Fibroblast of skin of back (primary cell): ENCODE data around the gene ISCA1.
A peak's percentile ranks its signal among the peaks of the same experiment; 100 is the strongest.

Experiments used
- DNase-seq: peaks from one replicate; pipeline ENCODE4 v3.0.0-alpha.2; 2013

ISCA1 gene

GRCh38 chr9:86285261-86285660, 2.9 kb upstream of the ISCA1 start:
- no peak for DNase-seq

- DNase-seq: peak; percentile 82
These were observed 719 bp upstream of the ISCA1 start for GRCh38 chr9:86282979-86283535.

GRCh38 chr9:86281593-86282076, 703 bp downstream of the ISCA1 start:
- DNase-seq: no peak

GRCh38 chr9:86280580-86280979, 1.8 kb downstream of the ISCA1 start:
- no peak for DNase-seq

GRCh38 chr9:86279839-86280238, 2.5 kb downstream of the ISCA1 start:
- DNase-seq: no peak

- no peak for DNase-seq
These were observed 5.3 kb downstream of the ISCA1 start for GRCh38 chr9:86277072-86277471.

- DNase-seq: peak; percentile 13
These were observed 6.4 kb downstream of the ISCA1 start for GRCh38 chr9:86275962-86276361.

GRCh38 chr9:86274821-86275643, 7.3 kb downstream of the ISCA1 start:
- DNase-seq: no peak

- DNase-seq: no peak
These were observed 10.1 kb downstream of the ISCA1 start for GRCh38 chr9:86272221-86272620.

- no peak for DNase-seq
These were observed 18.5 kb downstream of the ISCA1 start for GRCh38 chr9:86263876-86264275.

GRCh38 chr9:86262492-86262891, 19.8 kb downstream of the ISCA1 start:
- DNase-seq: no peak

GRCh38 chr9:86259557-86259956, 22.8 kb downstream of the ISCA1 start, which contains the start of gene C9orf153:
TSS of gene C9orf153 (minus strand) at chr9:86259657. CDS start at chr9:86229603, 30,054 bp downstream.
- DNase-seq: no peak

GRCh38 chr9:86257391-86257790, 24.9 kb downstream of the ISCA1 start:
- DNase-seq: no peak

- no peak for DNase-seq
These were observed 25.7 kb downstream of the ISCA1 start for GRCh38 chr9:86256653-86257052.

- no peak for DNase-seq
These were observed 28.8 kb downstream of the ISCA1 start for GRCh38 chr9:86253577-86253976.

GRCh38 chr9:86252870-86253269, 29.5 kb downstream of the ISCA1 start:
- DNase-seq: no peak

- no peak for DNase-seq
These were observed 32.2 kb downstream of the ISCA1 start for GRCh38 chr9:86250123-86250522.

GRCh38 chr9:86248746-86249145, 33.6 kb downstream of the ISCA1 start:
- DNase-seq: no peak

- DNase-seq: peak; percentile 42
These were observed 35.6 kb downstream of the ISCA1 start for GRCh38 chr9:86246752-86247161.

GRCh38 chr9:86242071-86242470, 40.3 kb downstream of the ISCA1 start:
- DNase-seq: no peak

GRCh38 chr9:86241216-86241615, 41.1 kb downstream of the ISCA1 start:
- no peak for DNase-seq

GRCh38 chr9:86238861-86239770, 43.2 kb downstream of the ISCA1 start:
- peak; percentile 6 for DNase-seq

GRCh38 chr9:86230858-86231257, 51.5 kb downstream of the ISCA1 start:
- DNase-seq: no peak
